Osteocyte (in vitro differentiated cells): ENCODE data around the gene ABHD4. TPM values are rescaled to one million over a fixed set of nuclear protein-coding genes. Genes with fewer than 3 reads are reported as not detected.
"Not testable (repeated sequence)": the region's sequence is repeated elsewhere in the genome, so short reads cannot be mapped to it uniquely, and the experiment has no call there.

Source experiments
- DNase-seq: peaks from one replicate; pipeline ENCODE4 v3.0.0; 2021; ENCODE audit warnings: mixed read lengths; ENCODE audit not compliant: unreplicated experiment; ENCODE audit errors: extremely low spot score
- H3K27ac Mint-ChIP-seq: one replicate; pipeline ENCODE4 v1.8.0; 2021; ENCODE audit warnings: mild to moderate bottlenecking, mixed read lengths; ENCODE audit not compliant: unreplicated experiment
- H3K27me3 Mint-ChIP-seq: one replicate; pipeline ENCODE4 v1.8.0; 2021; ENCODE audit warnings: mixed read lengths; ENCODE audit not compliant: unreplicated experiment
- H3K36me3 Mint-ChIP-seq: one replicate; pipeline ENCODE4 v1.8.0; 2021; ENCODE audit warnings: mixed read lengths; ENCODE audit not compliant: unreplicated experiment
- H3K4me1 Mint-ChIP-seq: one replicate; pipeline ENCODE4 v1.8.0; 2021; ENCODE audit warnings: mixed read lengths; ENCODE audit not compliant: unreplicated experiment
- H3K4me3 Mint-ChIP-seq: one replicate; pipeline ENCODE4 v1.8.0; 2021; ENCODE audit warnings: mild to moderate bottlenecking, moderate library complexity, mixed read lengths; ENCODE audit not compliant: unreplicated experiment
- H3K9me3 Mint-ChIP-seq: one replicate; pipeline ENCODE4 v1.8.0; 2021; ENCODE audit warnings: mixed read lengths; ENCODE audit not compliant: unreplicated experiment
- CTCF ChIP-seq: fragments of 200-600 bp; sonication (generic); IDR thresholded peaks from 2 replicates; pipeline ENCODE4 v1.5.0; 2021; ENCODE audit warnings: antibody characterized with exemption, mild to moderate bottlenecking, moderate library complexity
- total RNA-seq: library from RNA; stranded (reverse); gene quantifications from 2 replicates; pipeline ENCODE4 v1.2.1, GENCODE V29; 2021

Gene ABHD4
- total RNA-seq, 1 donor from 2014 or later, result 74.1 TPM

- H3K4me1 Mint-ChIP-seq, result peaks cover 23% of the 10 kb centered on the region
- TF ChIP-seq CTCF, result no peak
- DNase-seq, result no peak
- no peak overlapping the region for H3K4me3 Mint-ChIP-seq
- H3K27ac Mint-ChIP-seq, result peak overlapping the region; percentile 11
- H3K36me3 Mint-ChIP-seq, result peaks cover 3% of the 10 kb centered on the region
- no peaks in the 10 kb centered on the region for H3K9me3 Mint-ChIP-seq
- no peaks in the 10 kb centered on the region for H3K27me3 Mint-ChIP-seq
Observed at GRCh38 chr14:22580625-22581024, 17.5 kb upstream of the ABHD4 start.

GRCh38 chr14:22583994-22584393 lies 14.1 kb upstream of the ABHD4 start:
- no peak for TF ChIP-seq CTCF
- no peak for DNase-seq
- H3K4me3 Mint-ChIP-seq, result no peak overlapping the region
- peaks cover 48% of the 10 kb centered on the region for H3K4me1 Mint-ChIP-seq
- peak overlapping the region; percentile 43 for H3K27ac Mint-ChIP-seq
- H3K27me3 Mint-ChIP-seq, result no peaks in the 10 kb centered on the region
- H3K36me3 Mint-ChIP-seq, result peaks cover 12% of the 10 kb centered on the region
- H3K9me3 Mint-ChIP-seq, result no peaks in the 10 kb centered on the region

- Mint-ChIP-seq H3K36me3 (peaks cover 12% of the 10 kb centered on the region), H3K4me1 (peaks cover 53% of the 10 kb centered on the region)
Observed at GRCh38 chr14:22587247-22587646, 10.9 kb upstream of the ABHD4 start.

GRCh38 chr14:22587677-22588422 lies 10.2 kb upstream of the ABHD4 start:
- peaks cover 12% of the 10 kb centered on the region for H3K36me3 Mint-ChIP-seq
- not testable (repeated sequence) for H3K9me3 Mint-ChIP-seq, DNase-seq
- peaks cover 11% of the 10 kb centered on the region for H3K27me3 Mint-ChIP-seq
- peak overlapping the region; percentile 97 for H3K4me3 Mint-ChIP-seq
- H3K27ac Mint-ChIP-seq, result peak overlapping the region; percentile 100
- H3K4me1 Mint-ChIP-seq, result peaks cover 53% of the 10 kb centered on the region

More at GRCh38 chr14:22587247-22587646, 10.9 kb upstream of the ABHD4 start:
- H3K27ac Mint-ChIP-seq, result peak overlapping the region; percentile 100
- no peak for TF ChIP-seq CTCF
- DNase-seq, result no peak
- H3K4me3 Mint-ChIP-seq, result peak overlapping the region; percentile 97
- no peaks in the 10 kb centered on the region for H3K9me3 Mint-ChIP-seq
- H3K27me3 Mint-ChIP-seq, result peaks cover 5% of the 10 kb centered on the region

- H3K27me3 Mint-ChIP-seq, result peaks cover 19% of the 10 kb centered on the region
- no peak for DNase-seq
- no peaks in the 10 kb centered on the region for H3K9me3 Mint-ChIP-seq
- peak overlapping the region; percentile 97 for H3K4me3 Mint-ChIP-seq
- peaks cover 12% of the 10 kb centered on the region for H3K36me3 Mint-ChIP-seq
- H3K4me1 Mint-ChIP-seq, result peaks cover 49% of the 10 kb centered on the region
- H3K27ac Mint-ChIP-seq, result peak overlapping the region; percentile 100
- TF ChIP-seq CTCF, result no peak
Observed at GRCh38 chr14:22588526-22589095, 9.5 kb upstream of the ABHD4 start.
